ENCODE measurements around the gene GGCT. TPM values are rescaled to one million over a fixed set of nuclear protein-coding genes. Genes with fewer than 3 reads are reported as not detected.

The GGCT gene
- total RNA-seq, result 10 to 100 TPM; 11.8 to 24.6 TPM

- H3K4me1 ChIP-seq (ENCODE audit: control insufficient read depth in 1 of 2, low read depth in 2 of 2), result peaks cover 10 to 24% of the 10 kb centered on the region in 2 donors
- peak; percentile 100 for ATAC-seq (ENCODE audit: insufficient number of reproducible peaks, low FRiP score, low read depth)
These were observed at the start of gene GGCT for GRCh38 chr7:30504301-30505173. TSS of gene GGCT (minus strand) at chr7:30504829. CDS start at chr7:30504709, 120 bp downstream.

GRCh38 chr7:30553546-30553945 lies 48.9 kb upstream of the GGCT start:
- H3K9me3 ChIP-seq, result no peaks in the 10 kb centered on the region
- H3K36me3 ChIP-seq, result no peaks in the 10 kb centered on the region
- DNase-seq (ENCODE audit: low spot score), result no peak
- no peak for ATAC-seq (ENCODE audit: insufficient number of reproducible peaks, low FRiP score, low read depth)
- H3K27ac ChIP-seq, result no peak overlapping the region
- peaks cover 8 to 9% of the 10 kb centered on the region in 2 donors for H3K4me1 ChIP-seq (ENCODE audit: control insufficient read depth in 1 of 2, low read depth in 2 of 2)
- TF ChIP-seq CTCF (IDR thresholded peaks at IDR 0.05), result no peak
- H3K4me3 ChIP-seq, result no peak overlapping the region
- H3K27me3 ChIP-seq (replicated peaks; ENCODE audit: insufficient read depth), result no peaks in the 10 kb centered on the region

More at GRCh38 chr7:30504301-30505173, at the start of gene GGCT:
- peak; percentile 99 for DNase-seq (ENCODE audit: low spot score)
- Histone ChIP-seq H3K36me3 (no peaks in the 10 kb centered on the region), H3K27ac (peak within 1 kb of the TSS; percentile 81), H3K4me3 (peak within 1 kb of the TSS; percentile 93), H3K9me3 (no peaks in the 10 kb centered on the region), H3K27me3 (replicated peaks; ENCODE audit: insufficient read depth) (no peaks in the 10 kb centered on the region)
- TF ChIP-seq CTCF (IDR thresholded peaks at IDR 0.05), result no peak

GRCh38 chr7:30553141-30553540 lies 48.5 kb upstream of the GGCT start:
- no peaks in the 10 kb centered on the region for H3K27me3 ChIP-seq (replicated peaks; ENCODE audit: insufficient read depth)
- DNase-seq (ENCODE audit: low spot score) (no peak), ATAC-seq (ENCODE audit: insufficient number of reproducible peaks, low FRiP score, low read depth) (no peak)
- no peaks in the 10 kb centered on the region for H3K9me3 ChIP-seq
- no peak overlapping the region for H3K27ac ChIP-seq
- peaks cover 8 to 9% of the 10 kb centered on the region in 2 donors for H3K4me1 ChIP-seq (ENCODE audit: control insufficient read depth in 1 of 2, low read depth in 2 of 2)
- no peaks in the 10 kb centered on the region for H3K36me3 ChIP-seq
- no peak for TF ChIP-seq CTCF (IDR thresholded peaks at IDR 0.05)
- no peak overlapping the region for H3K4me3 ChIP-seq

- H3K27ac ChIP-seq, result no peak overlapping the region
These were observed 47.7 kb upstream of the GGCT start for GRCh38 chr7:30552330-30552729.

More at GRCh38 chr7:30552330-30552729, 47.7 kb upstream of the GGCT start:
- ATAC-seq (ENCODE audit: insufficient number of reproducible peaks, low FRiP score, low read depth) (no peak), DNase-seq (ENCODE audit: low spot score) (no peak)
- Histone ChIP-seq H3K36me3 (no peaks in the 10 kb centered on the region), H3K27me3 (replicated peaks; ENCODE audit: insufficient read depth) (no peaks in the 10 kb centered on the region), H3K4me1 (ENCODE audit: control insufficient read depth in 1 of 2, low read depth in 2 of 2) (peaks cover 8 to 9% of the 10 kb centered on the region in 2 donors), H3K4me3 (no peak overlapping the region), H3K9me3 (no peaks in the 10 kb centered on the region)
- TF ChIP-seq CTCF (IDR thresholded peaks at IDR 0.05), result no peak
